DND-41 (cell line): ENCODE measurements around the gene AANAT.

Source experiments
- EZH2 ChIP-seq: IDR thresholded peaks from 3 replicates; pipeline ENCODE4 v1.6.1; 2012; ENCODE audit warnings: borderline replicate concordance, low read depth, mild to moderate bottlenecking, moderate library complexity, low read length, inconsistent platforms; ENCODE audit not compliant: severe bottlenecking
- TF ChIP-seq, protein P1 (sequence below): IDR thresholded peaks from 2 replicates; pipeline ENCODE4 v1.5.1; 2012; ENCODE audit warnings: borderline replicate concordance, low read length, moderate library complexity, mild to moderate bottlenecking; ENCODE audit not compliant: poor library complexity, severe bottlenecking; ENCODE audit errors: extremely low read depth

DNA sequence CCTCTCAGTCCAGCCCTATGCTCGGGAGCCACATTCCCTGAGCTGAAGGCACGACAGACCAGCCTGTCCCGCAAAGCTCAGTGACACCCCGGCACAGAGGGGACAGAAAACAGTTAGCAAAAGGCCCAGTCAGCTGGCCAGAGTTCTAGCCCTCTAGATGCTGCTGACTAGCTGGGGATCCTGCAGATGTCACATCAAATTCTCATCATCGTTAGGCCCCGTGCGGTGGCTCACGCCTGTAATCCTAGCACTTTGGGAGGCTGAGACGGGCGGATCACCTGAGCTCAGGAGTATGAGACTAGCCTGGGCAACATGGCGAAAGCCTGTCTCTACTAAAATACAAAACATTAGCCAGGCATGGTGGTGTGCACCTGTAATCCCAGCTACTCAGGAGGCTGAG, 31.7 kb upstream of the AANAT start:
- TF ChIP-seq, protein P1, sequence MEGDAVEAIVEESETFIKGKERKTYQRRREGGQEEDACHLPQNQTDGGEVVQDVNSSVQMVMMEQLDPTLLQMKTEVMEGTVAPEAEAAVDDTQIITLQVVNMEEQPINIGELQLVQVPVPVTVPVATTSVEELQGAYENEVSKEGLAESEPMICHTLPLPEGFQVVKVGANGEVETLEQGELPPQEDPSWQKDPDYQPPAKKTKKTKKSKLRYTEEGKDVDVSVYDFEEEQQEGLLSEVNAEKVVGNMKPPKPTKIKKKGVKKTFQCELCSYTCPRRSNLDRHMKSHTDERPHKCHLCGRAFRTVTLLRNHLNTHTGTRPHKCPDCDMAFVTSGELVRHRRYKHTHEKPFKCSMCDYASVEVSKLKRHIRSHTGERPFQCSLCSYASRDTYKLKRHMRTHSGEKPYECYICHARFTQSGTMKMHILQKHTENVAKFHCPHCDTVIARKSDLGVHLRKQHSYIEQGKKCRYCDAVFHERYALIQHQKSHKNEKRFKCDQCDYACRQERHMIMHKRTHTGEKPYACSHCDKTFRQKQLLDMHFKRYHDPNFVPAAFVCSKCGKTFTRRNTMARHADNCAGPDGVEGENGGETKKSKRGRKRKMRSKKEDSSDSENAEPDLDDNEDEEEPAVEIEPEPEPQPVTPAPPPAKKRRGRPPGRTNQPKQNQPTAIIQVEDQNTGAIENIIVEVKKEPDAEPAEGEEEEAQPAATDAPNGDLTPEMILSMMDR, result no peak
- no peak for TF ChIP-seq EZH2
